Tibial nerve (tissue), 4 donors: Measurements from ENCODE around the gene PRR16. TPM values are rescaled to one million over a fixed set of nuclear protein-coding genes. Genes with fewer than 3 reads are reported as not detected.

Experiments
- DNase-seq, 2 donors: peaks; one replicate each; pipeline ENCODE4 v3.0.0-alpha.2; 2019; ENCODE audit warnings: low spot score in 2 of 2
- H3K27ac ChIP-seq, 4 donors: fragments of 200-600 bp; sonication (generic) in 3 of 4; one replicate each; pipeline ENCODE4 v1.5.1; 2017 to 2019; ENCODE audit warnings: mild to moderate bottlenecking in 1 of 4
- H3K27me3 ChIP-seq, 2 donors: fragments of 200-600 bp; sonication (generic) in 1 of 2; one replicate each; pipeline versions ENCODE4 v1.5.1 to v1.6.0; 2017 to 2019
- H3K36me3 ChIP-seq, 3 donors: fragments of 200-600 bp; sonication (generic); one replicate each; pipeline ENCODE4 v1.5.1; 2018 to 2019
- H3K4me1 ChIP-seq, 4 donors: fragments of 200-600 bp; sonication (generic) in 3 of 4; one replicate each; pipeline ENCODE4 v1.5.1; 2017 to 2019
- H3K4me3 ChIP-seq, 4 donors: fragments of 200-600 bp; sonication (generic) in 3 of 4; one replicate each; pipeline ENCODE4 v1.5.1; 2017 to 2019; ENCODE audit warnings: mild to moderate bottlenecking in 1 of 4, moderate library complexity in 1 of 4
- H3K9me3 ChIP-seq, 4 donors: fragments of 200-600 bp; sonication (generic) in 3 of 4; one replicate each; pipeline ENCODE4 v1.5.1; 2017 to 2019
- CTCF ChIP-seq, 5 experiments: fragments of 200-600 bp in 3 of 5; fragments of 450-650 bp in 2 of 5; sonication (generic) in 3 of 5; IDR thresholded peaks; one replicate each; pipeline ENCODE4 v1.5.1; 2016 to 2019; ENCODE audit warnings: antibody characterized with exemption in 5 of 5, mild to moderate bottlenecking in 3 of 5, moderate library complexity in 2 of 5
- EP300 ChIP-seq, 2 donors: sonication (generic); formaldehyde crosslinking; IDR thresholded peaks; one replicate each; pipeline ENCODE4 v1.6.1; 2017; ENCODE audit warnings: antibody characterized with exemption in 2 of 2, mild to moderate bottlenecking in 1 of 2
- POLR2A ChIP-seq, 2 donors: fragments of 450-650 bp; IDR thresholded peaks; one replicate each; pipeline ENCODE4 v1.6.1; 2017; ENCODE audit warnings: antibody characterized with exemption in 2 of 2, mild to moderate bottlenecking in 2 of 2, moderate library complexity in 2 of 2
- WGBS, 2 donors: methylation state at CpG; one replicate each; pipeline ENCODE4 v1.1.5; 2018; 5-methylcytosine and 5-hydroxymethylcytosine counted together
- total RNA-seq, 4 donors: library from RNA; depleted of rRNA; stranded (reverse); fragments of >200 nt; gene quantifications; one replicate each; pipeline ENCODE4 v1.1.0, GENCODE V29; 2016

PRR16 gene
- total RNA-seq, 4 donors from 2014 or later = 2.1 to 5.1 (median 2.5) TPM; not detected in 1

- Histone ChIP-seq H3K27me3 (no peaks in the 10 kb centered on the region), H3K27ac (no peak overlapping the region), H3K36me3 (no peaks in the 10 kb centered on the region), H3K9me3 (no peaks in the 10 kb centered on the region), H3K4me3 (no peak overlapping the region), H3K4me1 (no peaks in the 10 kb centered on the region)
- no peak for DNase-seq
- 38 to 49% methylated on average over 1 of the region's 1 CpG for WGBS, 2 donors
- TF ChIP-seq POLR2A (IDR thresholded peaks at IDR 0.05) = no peak
- TF ChIP-seq CTCF (IDR thresholded peaks at IDR 0.05) = no peak
- TF ChIP-seq EP300 (IDR thresholded peaks at IDR 0.05) = no peak
Observed at GRCh38 chr5:120703918-120704587, 240.0 kb downstream of the PRR16 start.

DNA sequence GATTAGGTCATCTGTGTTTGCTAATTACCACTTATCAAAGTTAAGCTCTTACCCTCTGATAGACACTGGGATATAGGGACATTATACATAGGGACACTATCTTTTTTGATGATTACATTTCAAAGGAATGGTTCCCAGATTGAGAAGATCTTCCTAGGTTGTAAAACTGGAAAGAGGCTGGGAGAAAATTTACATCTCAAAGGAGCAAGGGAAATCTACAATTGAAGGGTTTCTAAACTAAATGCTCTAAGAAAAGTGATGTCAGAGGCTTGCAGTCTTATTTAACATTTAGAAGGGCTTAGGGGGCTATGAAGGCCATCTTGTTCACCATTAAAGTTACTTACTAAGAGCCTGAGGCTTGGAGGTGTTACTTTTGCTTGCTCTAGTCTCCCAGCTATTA, 242.8 kb downstream of the PRR16 start:
- Histone ChIP-seq H3K36me3 (no peaks in the 10 kb centered on the region), H3K27ac (no peak overlapping the region), H3K4me3 (no peak overlapping the region), H3K4me1 (no peaks in the 10 kb centered on the region), H3K9me3 (no peaks in the 10 kb centered on the region), H3K27me3 (no peaks in the 10 kb centered on the region)
- no peak for TF ChIP-seq EP300 (IDR thresholded peaks at IDR 0.05)
- TF ChIP-seq CTCF (IDR thresholded peaks at IDR 0.05) = no peak
- TF ChIP-seq POLR2A (IDR thresholded peaks at IDR 0.05) = no peak
- DNase-seq = no peak

GRCh38 chr5:120717381-120717780, 253.3 kb downstream of the PRR16 start:
- H3K4me1 ChIP-seq = no peaks in the 10 kb centered on the region
- no peak for DNase-seq
- TF ChIP-seq EP300 (IDR thresholded peaks at IDR 0.05) (no peak), CTCF (IDR thresholded peaks at IDR 0.05) (no peak), POLR2A (IDR thresholded peaks at IDR 0.05) (no peak)
- H3K9me3 ChIP-seq = no peaks in the 10 kb centered on the region
- H3K27me3 ChIP-seq = no peaks in the 10 kb centered on the region
- H3K4me3 ChIP-seq = no peak overlapping the region
- no peaks in the 10 kb centered on the region for H3K36me3 ChIP-seq
- WGBS, 2 donors = 68 to 72% methylated on average over 3 of the region's 3 CpGs
- H3K27ac ChIP-seq = no peak overlapping the region

DNA sequence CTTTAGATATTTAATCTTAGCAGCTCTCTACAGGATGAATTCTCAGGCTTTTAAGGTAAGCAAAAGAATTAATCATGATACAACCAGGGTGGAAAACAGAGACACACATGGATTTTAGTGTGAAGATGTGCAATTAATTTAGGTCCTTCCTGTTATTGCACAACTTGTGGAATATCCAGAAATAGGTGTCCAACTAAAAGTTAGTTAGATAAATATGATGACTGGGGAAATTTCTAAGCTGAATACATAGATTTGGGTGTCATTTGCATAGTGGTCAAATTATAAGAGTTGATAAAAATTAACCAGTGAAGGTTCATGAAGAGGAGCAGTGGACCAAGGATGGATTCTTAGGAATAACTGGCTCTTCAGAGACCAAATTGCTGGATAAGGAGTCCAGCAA, 266.1 kb downstream of the PRR16 start:
- H3K27ac ChIP-seq = no peak overlapping the region
- no peak for DNase-seq
- H3K36me3 ChIP-seq = no peaks in the 10 kb centered on the region
- TF ChIP-seq CTCF (IDR thresholded peaks at IDR 0.05) (no peak), EP300 (IDR thresholded peaks at IDR 0.05) (no peak), POLR2A (IDR thresholded peaks at IDR 0.05) (no peak)
- no peak overlapping the region for H3K4me3 ChIP-seq
- no peaks in the 10 kb centered on the region for H3K27me3 ChIP-seq
- no peaks in the 10 kb centered on the region for H3K4me1 ChIP-seq
- H3K9me3 ChIP-seq = no peaks in the 10 kb centered on the region

DNA sequence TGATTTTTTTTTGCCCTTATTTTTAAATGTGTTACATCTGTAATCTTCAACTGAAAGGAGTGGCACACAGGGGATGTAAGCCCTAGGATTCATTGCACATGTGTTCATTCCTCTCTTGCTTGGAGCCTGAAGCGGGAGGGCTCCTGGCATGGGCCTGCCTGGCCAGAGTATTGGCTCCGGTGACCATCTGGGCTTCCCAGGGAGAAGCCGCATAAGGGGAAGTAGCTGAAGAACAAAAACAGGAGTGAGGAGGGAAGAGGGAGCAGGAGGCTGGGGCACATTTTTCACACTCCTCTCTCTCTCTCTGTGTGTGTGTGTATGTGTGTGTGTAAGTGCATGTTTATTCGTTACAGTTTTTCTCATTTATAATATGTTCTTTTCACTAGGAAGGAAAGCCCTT, 269.9 kb downstream of the PRR16 start:
- no peak for TF ChIP-seq POLR2A (IDR thresholded peaks at IDR 0.05)
- no peak for TF ChIP-seq CTCF (IDR thresholded peaks at IDR 0.05)
- TF ChIP-seq EP300 (IDR thresholded peaks at IDR 0.05) = no peak
- no peaks in the 10 kb centered on the region for H3K27me3 ChIP-seq

More for the DNA sequence above, 269.9 kb downstream of the PRR16 start:
- Histone ChIP-seq H3K9me3 (no peaks in the 10 kb centered on the region), H3K36me3 (no peaks in the 10 kb centered on the region), H3K4me1 (no peaks in the 10 kb centered on the region), H3K4me3 (no peak overlapping the region), H3K27ac (no peak overlapping the region)
- WGBS, 2 donors = 46% methylated on average over 4 of the region's 4 CpGs
- DNase-seq = no peak
